Effector memory CD8-positive, alpha-beta T cell (primary cell): ENCODE data around the gene TCEA2.

Experiments used
- ATAC-seq: fragments of 150-1000 bp; cut with Tn5 transposase; replicated peaks from 2 replicates; pipeline ENCODE4 v1.10.0; 2021; ENCODE audit warnings: mild to moderate bottlenecking, moderate library complexity
- DNase-seq, 3 experiments: peaks; one replicate each; pipeline ENCODE4 v3.0.0; 2021
- H3K27ac Mint-ChIP-seq, 2 donors: one replicate each; pipeline ENCODE4 v1.8.0; 2022; ENCODE audit warnings: mild to moderate bottlenecking in 2 of 2, mixed read lengths in 2 of 2, moderate library complexity in 2 of 2
- H3K27me3 Mint-ChIP-seq, 2 donors: one replicate each; pipeline ENCODE4 v1.8.0; 2022; ENCODE audit warnings: mixed read lengths in 2 of 2
- H3K36me3 Mint-ChIP-seq: one replicate; pipeline ENCODE4 v1.8.0; 2022; ENCODE audit warnings: mild to moderate bottlenecking, moderate library complexity, mixed read lengths; ENCODE audit not compliant: insufficient read depth
- H3K4me1 Mint-ChIP-seq, 2 donors: one replicate each; pipeline ENCODE4 v1.8.0; 2022; ENCODE audit warnings: low read depth in 2 of 2, mixed read lengths in 2 of 2
- H3K4me3 Mint-ChIP-seq, 2 donors: one replicate each; pipeline ENCODE4 v1.8.0; 2022; ENCODE audit warnings: mild to moderate bottlenecking in 2 of 2, mixed read lengths in 2 of 2, moderate library complexity in 2 of 2
- H3K9me3 Mint-ChIP-seq, 2 donors: one replicate each; pipeline ENCODE4 v1.8.0; 2022; ENCODE audit warnings: mixed read lengths in 2 of 2

Gene TCEA2

DNA sequence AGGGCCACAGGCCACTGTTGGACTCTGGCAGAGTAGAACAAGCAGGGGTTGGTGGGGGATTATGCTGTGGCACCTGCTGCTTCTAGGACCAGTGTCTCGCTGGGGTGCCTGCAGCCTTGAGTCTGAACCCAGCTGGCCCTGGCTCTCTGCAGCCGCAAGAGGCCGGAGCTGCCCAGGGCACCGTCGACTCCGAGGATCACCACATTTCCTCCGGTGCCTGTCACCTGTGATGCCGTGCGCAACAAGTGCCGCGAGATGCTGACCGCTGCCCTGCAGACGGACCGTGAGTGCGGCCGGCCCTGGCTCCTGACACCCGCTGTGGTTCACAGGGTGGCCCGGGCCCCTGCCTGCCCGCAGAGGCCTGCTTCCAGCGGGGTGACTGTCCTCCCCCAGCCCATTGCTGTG, 6.2 kb downstream of the TCEA2 start:
- H3K4me1 Mint-ChIP-seq = peaks cover 27 to 42% of the 10 kb centered on the region in 2 donors
- DNase-seq = no peak
- peaks cover 28% of the 10 kb centered on the region for H3K36me3 Mint-ChIP-seq
- H3K9me3 Mint-ChIP-seq = no peaks in the 10 kb centered on the region
- H3K27me3 Mint-ChIP-seq = no peaks in the 10 kb centered on the region
- no peak overlapping the region for H3K4me3 Mint-ChIP-seq
- H3K27ac Mint-ChIP-seq = no peak overlapping the region
- no peak for ATAC-seq

DNA sequence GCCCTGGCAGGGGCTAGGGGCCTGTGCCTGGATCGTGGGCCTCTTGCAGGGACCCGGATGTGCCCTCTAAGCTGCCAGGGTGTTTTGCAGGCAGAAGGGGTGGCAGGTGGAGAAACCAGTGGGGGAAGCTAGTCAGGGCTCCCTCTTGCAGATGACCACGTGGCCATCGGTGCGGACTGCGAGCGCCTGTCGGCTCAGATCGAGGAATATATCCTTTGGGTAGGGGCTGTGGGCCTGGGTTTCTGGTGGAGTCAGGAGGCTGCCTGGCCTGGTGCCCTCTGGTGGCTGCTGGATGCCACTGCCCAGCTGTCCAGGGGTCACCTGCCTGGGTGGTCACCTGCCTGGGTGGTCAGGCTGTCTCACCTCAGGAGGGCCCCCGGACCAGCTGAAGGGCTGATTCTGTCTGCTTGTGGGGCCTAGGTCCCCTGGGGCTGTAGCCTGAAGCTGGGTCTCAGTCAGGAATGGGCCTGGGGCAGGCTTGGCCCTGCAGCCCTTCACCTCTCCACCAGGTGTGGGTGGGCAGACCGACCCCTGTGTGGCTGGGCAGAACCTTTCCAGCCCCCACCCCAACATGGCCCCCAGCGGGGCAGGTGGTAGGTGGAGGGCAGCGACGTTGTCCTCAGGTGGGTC, 6.7 kb downstream of the TCEA2 start:
- no peaks in the 10 kb centered on the region for H3K27me3 Mint-ChIP-seq
- H3K36me3 Mint-ChIP-seq = peaks cover 27% of the 10 kb centered on the region
- no peak overlapping the region for H3K4me3 Mint-ChIP-seq
- no peak for DNase-seq
- no peaks in the 10 kb centered on the region for H3K9me3 Mint-ChIP-seq
- peaks cover 27 to 37% of the 10 kb centered on the region in 2 donors for H3K4me1 Mint-ChIP-seq
- H3K27ac Mint-ChIP-seq = no peak overlapping the region
- no peak for ATAC-seq

DNA sequence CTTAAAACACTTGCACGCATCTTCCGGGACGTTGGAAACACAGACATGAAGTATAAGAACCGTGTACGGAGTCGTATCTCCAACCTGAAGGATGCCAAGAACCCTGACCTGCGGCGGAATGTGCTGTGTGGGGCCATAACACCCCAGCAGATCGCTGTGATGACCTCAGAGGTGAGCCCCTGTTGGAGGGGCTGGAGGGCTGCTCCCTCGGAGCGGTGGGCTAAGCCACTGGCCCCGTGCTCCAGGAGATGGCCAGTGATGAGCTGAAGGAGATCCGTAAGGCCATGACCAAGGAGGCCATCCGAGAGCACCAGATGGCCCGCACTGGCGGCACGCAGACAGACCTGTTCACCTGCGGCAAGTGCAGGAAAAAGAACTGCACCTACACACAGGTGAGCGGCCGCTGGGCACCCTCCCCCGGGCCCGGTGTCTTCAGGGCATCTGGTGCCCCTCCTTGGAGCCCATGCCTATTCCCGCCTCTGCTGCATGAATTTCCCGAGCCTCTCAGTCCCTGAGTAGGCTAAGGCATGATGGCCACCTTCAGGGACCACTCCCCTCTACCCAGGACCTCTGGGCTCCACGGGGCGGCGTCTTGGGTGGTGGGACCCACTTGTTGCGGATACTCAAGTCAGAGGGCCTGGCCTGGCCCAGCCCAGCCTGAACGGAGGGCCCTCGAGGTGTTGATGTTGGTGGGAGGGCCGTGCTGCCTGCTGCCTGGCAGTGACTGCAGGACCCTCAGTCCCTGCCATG, 7.4 kb downstream of the TCEA2 start:
- DNase-seq = no peak
- ATAC-seq = no peak
- Mint-ChIP-seq H3K27me3 (no peaks in the 10 kb centered on the region), H3K4me3 (no peak overlapping the region), H3K4me1 (peaks cover 23 to 37% of the 10 kb centered on the region in 2 donors), H3K27ac (no peak overlapping the region), H3K9me3 (no peaks in the 10 kb centered on the region), H3K36me3 (peaks cover 31% of the 10 kb centered on the region)

DNA sequence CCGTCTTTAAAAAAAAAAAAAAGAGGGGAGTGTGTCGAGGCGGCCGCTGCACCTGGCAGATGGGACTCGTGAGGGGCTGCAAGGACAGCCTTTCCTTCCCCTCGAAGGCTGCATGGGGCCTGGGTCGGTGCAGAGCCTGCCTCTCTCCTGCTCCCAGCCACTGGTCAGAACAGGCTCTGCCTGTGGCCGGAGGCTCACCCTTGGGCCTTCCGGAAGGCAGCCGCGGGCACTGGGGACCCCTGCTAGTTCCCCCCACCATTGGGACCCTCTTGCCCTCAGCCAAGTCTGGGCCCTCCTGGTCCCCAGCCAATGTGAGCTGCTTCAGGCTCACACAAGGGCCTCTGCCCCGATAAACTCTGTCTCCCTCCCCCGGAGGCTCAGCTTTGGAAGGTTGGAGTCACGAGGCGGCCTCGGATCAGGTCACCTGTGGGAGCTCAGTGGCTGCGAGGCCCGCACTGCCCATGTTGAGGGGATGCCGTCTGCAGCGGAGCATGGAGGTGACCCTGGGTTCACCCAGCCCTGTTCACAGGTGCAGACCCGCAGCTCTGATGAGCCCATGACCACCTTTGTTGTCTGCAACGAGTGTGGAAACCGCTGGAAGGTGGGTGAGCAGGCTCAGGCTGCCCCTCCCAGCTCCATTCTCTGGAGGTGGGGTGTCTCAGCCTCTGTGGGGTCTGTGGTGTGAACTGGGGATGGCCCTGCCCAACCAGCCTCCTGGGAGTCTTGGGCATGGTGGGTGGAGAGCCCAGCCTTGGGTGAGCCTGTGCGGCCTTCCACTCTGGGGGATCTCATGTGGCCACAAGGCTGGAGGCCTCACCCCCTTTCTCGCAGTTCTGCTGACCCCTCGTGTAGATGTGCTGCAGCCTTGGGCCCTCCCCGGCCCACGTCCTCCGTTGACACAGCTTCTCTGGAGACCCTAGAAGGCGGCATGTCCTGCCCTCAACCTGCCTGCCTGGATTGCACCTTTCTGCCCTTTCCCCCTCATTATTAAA, 8.6 kb downstream of the TCEA2 start:
- H3K4me1 Mint-ChIP-seq = peaks cover 12 to 29% of the 10 kb centered on the region in 2 donors
- peak overlapping the region in 1 of 2 donors; percentile 82 for H3K27ac Mint-ChIP-seq
- no peak for DNase-seq
- H3K36me3 Mint-ChIP-seq = peaks cover 33% of the 10 kb centered on the region
- no peak overlapping the region for H3K4me3 Mint-ChIP-seq
- no peaks in the 10 kb centered on the region for H3K9me3 Mint-ChIP-seq
- no peaks in the 10 kb centered on the region for H3K27me3 Mint-ChIP-seq
- ATAC-seq = no peak

DNA sequence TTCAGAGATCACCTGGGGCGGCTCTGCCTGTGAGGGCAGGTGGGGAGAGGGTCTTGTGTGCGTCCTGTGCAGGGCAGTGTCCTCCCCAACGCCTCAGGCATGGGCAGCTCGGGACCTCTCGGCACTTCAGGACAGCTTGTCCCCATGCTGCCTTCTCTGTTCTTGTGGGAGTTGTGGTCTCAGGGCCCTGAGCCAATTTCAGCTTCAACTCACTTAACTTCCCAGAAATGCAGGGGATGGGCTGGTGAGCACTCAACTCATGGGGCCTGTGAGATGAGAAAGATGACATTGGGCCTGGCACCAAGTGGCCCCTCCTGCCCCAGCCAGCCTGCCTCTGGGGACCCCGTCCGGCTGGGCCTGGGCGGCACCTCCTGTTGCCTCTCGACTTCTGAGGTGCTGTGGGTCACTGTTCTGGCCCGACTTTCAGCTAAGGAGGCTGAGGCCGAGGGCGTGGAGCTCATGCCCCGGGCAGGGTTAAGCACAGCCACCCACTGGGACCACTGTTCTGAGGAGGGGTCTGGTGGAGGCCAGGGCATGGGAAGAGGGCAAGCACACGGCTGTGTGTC, 9.6 kb downstream of the TCEA2 start:
- H3K27ac Mint-ChIP-seq = peak overlapping the region in 1 of 2 donors; percentile 82

DNA sequence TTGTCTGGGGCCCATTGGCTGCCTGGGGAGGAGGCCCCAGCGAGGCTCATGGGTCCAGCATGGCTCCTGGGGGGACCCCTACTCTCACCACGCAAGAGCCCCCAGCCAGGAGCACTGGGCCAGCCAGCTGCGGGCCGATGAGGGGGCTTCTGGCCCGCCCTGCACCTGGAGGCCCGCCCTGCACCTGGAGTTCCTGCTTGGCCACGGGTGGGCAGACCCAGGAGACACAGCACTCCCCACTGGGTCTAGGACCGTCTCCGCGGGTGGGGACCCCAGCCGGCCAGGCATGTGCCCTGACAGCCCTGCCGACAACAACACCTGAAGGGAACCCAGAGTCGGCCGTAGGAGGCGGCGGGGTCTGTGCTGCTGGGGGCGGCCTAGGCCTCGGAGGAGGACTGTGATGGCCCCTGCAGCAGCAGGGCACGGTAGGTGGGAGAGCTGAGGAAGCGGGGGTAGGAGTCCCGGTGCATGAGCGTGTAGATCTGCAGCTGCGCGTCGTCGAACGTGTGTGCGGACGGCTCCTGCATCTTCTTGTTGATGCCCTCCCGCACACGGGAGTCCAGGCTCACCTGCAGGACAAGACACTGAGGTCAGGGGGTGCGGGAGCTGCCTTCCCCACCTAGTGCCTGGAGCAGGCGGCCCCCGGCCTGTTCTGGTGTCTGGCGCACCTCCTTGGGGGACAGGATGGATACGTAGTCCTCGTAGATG, 10.6 kb downstream of the TCEA2 start:
- Mint-ChIP-seq H3K27ac (no peak overlapping the region), H3K27me3 (no peaks in the 10 kb centered on the region), H3K36me3 (peaks cover 40% of the 10 kb centered on the region), H3K9me3 (no peaks in the 10 kb centered on the region), H3K4me1 (peaks cover 9 to 29% of the 10 kb centered on the region in 2 donors), H3K4me3 (no peak overlapping the region)
- ATAC-seq = no peak
- no peak for DNase-seq

More for the DNA sequence above, 9.6 kb downstream of the TCEA2 start:
- H3K9me3 Mint-ChIP-seq = no peaks in the 10 kb centered on the region
- H3K27me3 Mint-ChIP-seq = no peaks in the 10 kb centered on the region
- peaks cover 9 to 27% of the 10 kb centered on the region in 2 donors for H3K4me1 Mint-ChIP-seq
- no peak overlapping the region for H3K4me3 Mint-ChIP-seq
- ATAC-seq (no peak), DNase-seq (no peak)
- H3K36me3 Mint-ChIP-seq = peaks cover 34% of the 10 kb centered on the region

DNA sequence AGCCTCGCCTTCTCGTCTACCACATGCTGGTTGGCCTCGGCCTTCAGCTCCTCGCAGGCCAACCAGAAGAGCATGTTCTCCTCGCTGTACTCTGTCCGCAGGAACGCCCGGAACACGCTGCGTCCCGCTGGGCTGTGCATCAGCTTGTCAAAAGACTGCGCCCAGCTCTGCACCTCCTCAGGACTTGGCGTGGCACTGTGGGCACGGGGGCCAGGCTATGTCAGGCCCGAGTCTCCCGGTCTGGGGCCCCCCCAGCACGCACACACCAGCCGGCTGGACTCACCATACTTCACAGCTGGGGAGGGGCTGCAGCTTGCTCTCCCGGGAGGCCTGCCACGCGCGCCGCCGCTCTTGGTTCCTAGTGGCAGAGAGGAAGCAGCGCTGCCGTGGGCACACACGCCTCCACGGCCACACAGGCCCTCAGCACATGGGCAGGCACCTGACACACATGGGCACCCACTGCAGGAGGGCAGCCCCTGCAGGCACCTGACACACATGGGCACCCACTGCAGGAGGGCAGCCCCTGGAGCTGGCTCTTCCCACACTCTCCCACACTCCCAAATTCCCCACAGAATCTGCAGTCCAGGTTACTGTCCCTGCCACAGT, 11.3 kb downstream of the TCEA2 start:
- no peak overlapping the region for H3K27ac Mint-ChIP-seq
- DNase-seq = no peak
- peaks cover 41% of the 10 kb centered on the region for H3K36me3 Mint-ChIP-seq
- no peaks in the 10 kb centered on the region for H3K27me3 Mint-ChIP-seq
- no peaks in the 10 kb centered on the region for H3K9me3 Mint-ChIP-seq
- H3K4me1 Mint-ChIP-seq = peaks cover 9 to 33% of the 10 kb centered on the region in 2 donors
- no peak for ATAC-seq
- H3K4me3 Mint-ChIP-seq = no peak overlapping the region

DNA sequence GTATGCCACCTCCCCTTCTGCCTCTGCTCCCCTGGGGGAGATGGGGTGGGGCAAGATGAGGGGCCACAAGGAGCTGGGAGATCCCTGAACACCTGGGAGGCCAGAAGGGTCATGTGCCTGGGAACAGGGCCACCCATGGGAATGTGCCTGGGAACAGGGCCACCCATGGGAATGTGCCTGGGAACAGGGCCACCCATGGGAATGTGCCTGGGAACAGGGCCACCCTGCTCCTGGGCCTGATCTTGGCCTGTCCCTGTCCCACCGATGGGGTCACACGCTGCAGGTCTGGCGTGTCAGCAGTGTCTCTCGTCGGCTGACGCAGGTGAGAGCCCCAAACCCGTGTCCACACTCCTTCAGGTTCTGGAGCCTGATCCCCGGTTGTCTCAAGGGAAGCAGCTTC, 12.0 kb downstream of the TCEA2 start:
- Mint-ChIP-seq H3K4me1 (peaks cover 9 to 33% of the 10 kb centered on the region in 2 donors), H3K36me3 (peaks cover 42% of the 10 kb centered on the region), H3K27me3 (no peaks in the 10 kb centered on the region), H3K4me3 (no peak overlapping the region), H3K27ac (no peak overlapping the region), H3K9me3 (no peaks in the 10 kb centered on the region)
- DNase-seq (no peak), ATAC-seq (no peak)

DNA sequence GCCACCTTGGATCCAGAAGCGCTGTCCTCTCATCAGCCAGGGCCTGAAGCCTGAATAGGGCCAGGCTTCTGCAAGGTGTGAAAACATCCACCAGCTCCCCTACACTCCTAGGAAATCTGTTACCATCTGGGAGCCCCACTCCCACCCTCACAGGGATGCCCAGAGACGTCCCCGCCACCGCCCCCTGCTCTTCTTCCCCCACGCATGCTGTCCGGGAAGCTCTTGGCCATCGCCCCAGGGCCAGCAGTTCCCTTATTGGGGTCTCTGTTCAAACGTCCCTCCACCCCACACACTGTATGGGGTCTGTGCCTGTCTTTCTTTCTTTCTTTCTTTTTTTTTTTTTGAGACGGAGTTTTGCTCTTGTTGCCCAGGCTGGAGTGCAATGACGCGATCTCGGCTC, 12.6 kb downstream of the TCEA2 start:
- no peak for DNase-seq
- H3K4me1 Mint-ChIP-seq = peaks cover 12 to 38% of the 10 kb centered on the region in 2 donors
- peaks cover 47% of the 10 kb centered on the region for H3K36me3 Mint-ChIP-seq
- peak overlapping the region in 1 of 2 donors; percentile 90 for H3K27ac Mint-ChIP-seq
- peak overlapping the region in 1 of 2 donors; percentile 95 for H3K4me3 Mint-ChIP-seq
- ATAC-seq = no peak
- H3K9me3 Mint-ChIP-seq = no peaks in the 10 kb centered on the region
- H3K27me3 Mint-ChIP-seq = no peaks in the 10 kb centered on the region

DNA sequence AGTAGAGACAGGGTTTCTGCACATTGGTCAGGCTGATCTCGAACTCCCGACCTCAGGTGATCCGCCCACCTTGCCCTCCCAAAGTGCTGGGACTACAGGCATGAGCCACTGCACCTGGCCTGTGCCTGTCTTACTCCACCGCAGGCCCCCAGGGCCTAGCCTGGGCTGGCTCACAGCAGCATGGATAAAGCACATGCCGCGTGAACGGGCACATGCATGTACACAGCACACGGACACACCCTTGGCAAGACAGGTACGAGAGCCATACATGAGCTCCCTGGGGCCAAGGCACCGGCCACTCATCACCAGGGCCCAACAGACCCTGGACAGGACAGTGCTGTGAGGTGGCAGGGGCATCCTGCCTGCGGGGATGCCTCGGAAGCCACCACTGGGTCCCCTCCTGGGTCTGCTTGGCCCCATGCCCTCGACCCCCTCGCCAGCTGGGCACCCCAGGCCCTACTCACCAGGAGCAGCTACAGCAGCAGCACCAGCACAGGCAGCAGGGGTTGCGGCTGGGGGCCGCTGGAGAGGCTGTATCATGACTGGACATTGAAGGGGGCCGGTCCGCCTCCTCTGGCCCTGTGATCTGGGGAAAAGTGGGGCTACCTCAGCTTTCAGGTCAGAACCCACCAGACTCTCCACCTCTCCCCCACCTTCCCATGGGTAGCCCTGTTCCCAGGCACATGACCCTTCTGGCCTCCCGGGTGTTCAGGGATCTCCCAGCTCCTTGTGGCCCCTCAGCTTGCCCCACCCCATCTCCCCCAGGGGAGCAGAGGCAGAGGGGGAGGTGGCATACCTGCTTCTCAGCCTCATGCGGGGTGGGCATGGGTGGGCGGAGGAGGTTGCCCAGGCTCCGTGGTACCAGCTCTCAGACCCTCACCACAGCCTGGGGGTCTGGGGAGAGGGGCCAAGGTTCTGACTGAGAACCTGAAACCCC, 13.3 kb downstream of the TCEA2 start:
- Mint-ChIP-seq H3K4me3 (peak overlapping the region; percentile 92 to 95), H3K27ac (peak overlapping the region; percentile 87 to 90), H3K27me3 (no peaks in the 10 kb centered on the region), H3K36me3 (peaks cover 42% of the 10 kb centered on the region), H3K4me1 (peaks cover 17 to 39% of the 10 kb centered on the region in 2 donors), H3K9me3 (no peaks in the 10 kb centered on the region)
- DNase-seq = no peak
- no peak for ATAC-seq

DNA sequence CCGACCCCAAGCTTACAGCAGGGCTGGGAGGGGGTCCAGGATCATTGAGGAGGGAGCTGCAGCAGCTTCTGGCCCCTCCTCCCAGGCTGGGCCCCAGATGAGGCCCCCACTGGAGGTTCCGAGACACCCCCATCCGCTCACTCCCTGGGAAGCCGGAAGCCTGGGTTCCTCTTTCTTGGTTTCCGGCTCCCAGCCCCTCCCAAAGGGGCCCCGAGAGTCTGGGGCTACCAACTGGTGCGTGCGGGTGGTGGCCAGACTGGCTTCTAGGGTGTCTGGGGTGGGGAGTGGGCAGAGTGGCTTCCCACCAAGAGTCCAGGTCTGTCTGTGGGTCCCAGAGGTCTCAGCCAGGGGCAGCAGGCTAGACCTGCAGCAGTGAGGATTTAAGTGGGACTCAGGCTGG, 14.1 kb downstream of the TCEA2 start:
- no peak for DNase-seq

More for the DNA sequence above, 14.1 kb downstream of the TCEA2 start:
- Mint-ChIP-seq H3K27me3 (no peaks in the 10 kb centered on the region), H3K4me1 (peaks cover 22 to 43% of the 10 kb centered on the region in 2 donors), H3K27ac (peak overlapping the region; percentile 87 to 90), H3K9me3 (no peaks in the 10 kb centered on the region), H3K36me3 (peaks cover 37% of the 10 kb centered on the region), H3K4me3 (peak overlapping the region; percentile 92 to 95)
- ATAC-seq = no peak
